HG03342 (cell line): ENCODE data around the gene FHIT.

ENCODE experiments used
- ATAC-seq: cut with Tn5 transposase; IDR thresholded peaks from one replicate; pipeline ENCODE4 v1.9.1; 2021; ENCODE audit warnings: mild to moderate bottlenecking, moderate library complexity; ENCODE audit not compliant: unreplicated experiment

Gene FHIT

GRCh38 chr3:60779637-60780036 lies 471.6 kb downstream of the FHIT start:
- ATAC-seq: no peak

DNA sequence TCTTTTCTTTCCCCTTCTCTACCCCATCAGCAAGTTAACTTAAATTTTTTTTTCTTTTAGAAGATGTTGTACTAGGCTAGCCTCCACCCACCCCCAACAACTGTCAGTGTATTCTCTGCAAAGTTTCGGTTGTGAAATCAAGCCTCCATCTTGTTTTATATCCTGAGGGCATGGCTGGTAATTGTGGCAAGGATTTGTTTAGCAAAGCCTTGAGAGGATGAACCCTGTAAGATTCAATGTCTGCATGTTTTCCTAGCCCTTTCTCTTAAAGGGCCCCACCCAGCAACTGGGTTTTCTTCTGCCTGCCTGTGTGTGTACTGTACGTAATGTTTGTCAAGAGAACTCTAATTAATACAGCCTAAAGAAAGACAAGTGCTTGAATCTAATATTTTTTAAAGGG lies 475.3 kb downstream of the FHIT start:
- no peak for ATAC-seq

DNA sequence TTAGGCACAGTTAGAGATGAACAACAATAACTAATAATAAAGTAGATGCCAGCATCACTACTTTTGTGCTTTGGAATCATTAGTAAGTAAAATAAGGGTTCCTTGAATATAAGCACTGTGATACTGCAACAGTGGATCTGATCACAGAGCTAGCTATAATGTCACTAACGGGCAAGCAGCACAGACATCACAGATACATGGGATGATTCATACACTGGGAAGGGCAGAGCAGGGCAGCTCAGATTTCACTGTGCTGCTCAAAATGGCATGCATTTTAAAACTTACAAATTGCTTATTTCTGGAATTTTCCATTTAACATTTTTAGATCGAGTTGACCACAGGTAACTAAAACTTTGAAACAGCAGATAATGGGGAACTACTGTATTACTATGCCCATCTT lies 476.6 kb downstream of the FHIT start:
- ATAC-seq: no peak

GRCh38 chr3:60772584-60772983 lies 478.7 kb downstream of the FHIT start:
- ATAC-seq: no peak

- no peak for ATAC-seq
Observed at GRCh38 chr3:60771766-60772165, 479.5 kb downstream of the FHIT start.

DNA sequence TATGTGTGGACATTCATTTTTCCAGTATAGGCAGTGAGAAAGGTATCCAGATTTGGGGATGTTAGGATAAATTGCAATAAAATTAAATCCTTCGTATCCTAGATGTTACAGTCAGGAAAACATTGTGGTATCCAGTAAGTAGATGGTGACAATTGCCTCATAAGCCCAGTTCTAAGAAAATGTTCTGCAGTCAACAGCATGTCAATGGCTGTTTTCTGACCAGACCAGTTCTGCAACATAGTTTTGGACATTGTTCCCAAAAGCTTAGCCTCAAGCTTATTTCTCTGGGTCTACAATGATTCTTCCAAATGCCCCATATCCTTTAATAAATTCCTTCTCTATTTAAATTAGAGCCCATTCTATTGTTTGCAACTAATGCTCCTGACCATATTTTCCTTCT lies 480.7 kb downstream of the FHIT start:
- ATAC-seq: no peak

GRCh38 chr3:60767536-60767935 lies 483.7 kb downstream of the FHIT start:
- no peak for ATAC-seq

DNA sequence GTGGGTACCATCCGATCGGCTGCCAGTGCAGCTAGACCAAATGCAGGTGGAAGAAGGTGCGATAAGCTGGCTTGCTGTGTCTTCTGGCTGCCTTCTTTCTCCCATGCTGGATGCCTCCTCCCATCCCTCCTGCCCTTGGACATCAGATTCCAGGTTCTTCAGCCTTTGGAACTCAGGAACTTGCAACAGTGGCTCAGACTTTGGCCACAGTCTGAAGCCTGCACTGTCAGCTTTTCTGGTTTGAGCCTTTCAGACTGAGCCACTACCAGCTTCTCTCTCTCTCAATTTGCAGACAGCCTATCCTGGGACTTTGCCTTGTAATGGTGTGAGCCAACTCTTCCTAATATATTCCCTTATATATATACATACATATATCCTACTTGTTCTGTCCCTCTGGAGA lies 485.5 kb downstream of the FHIT start:
- no peak for ATAC-seq

DNA sequence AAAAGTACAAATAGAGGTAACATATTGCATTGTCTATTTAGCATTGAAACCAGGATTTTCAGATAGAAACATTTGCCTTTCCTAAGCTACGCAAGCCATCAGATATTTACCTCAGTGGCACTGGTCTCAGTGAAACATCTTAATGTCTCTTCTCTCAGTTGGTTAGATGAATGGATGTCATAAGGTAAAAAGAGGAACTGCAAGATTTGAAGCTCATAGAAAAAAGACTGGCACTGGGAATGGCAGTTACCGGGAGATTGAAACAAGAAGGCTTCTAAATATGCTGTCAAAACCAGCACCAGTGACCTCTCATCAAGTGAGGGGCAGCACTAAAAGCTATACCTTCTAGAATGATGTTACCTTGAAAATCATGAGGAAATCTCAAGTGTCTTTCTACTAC lies 486.4 kb downstream of the FHIT start:
- no peak for ATAC-seq

DNA sequence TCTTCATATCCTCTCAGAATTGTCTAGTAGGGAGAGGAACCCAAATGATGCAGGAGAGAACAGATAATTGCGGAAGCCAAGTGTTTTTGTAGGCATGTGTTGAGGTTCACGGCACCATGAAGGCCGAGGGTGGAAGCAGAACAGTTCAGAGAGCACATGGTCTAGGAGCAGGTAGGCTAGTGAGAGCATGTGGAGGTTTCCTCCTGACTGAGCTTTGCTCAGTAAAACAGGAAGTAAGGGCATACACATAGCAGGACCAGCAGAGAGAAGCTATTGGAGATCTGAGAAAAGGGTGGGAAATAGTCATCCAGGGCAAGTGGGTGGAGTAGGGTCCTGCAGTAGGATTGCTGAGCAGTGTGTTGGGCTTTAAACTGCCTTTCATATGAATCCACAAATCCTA lies 491.1 kb downstream of the FHIT start:
- no peak for ATAC-seq

DNA sequence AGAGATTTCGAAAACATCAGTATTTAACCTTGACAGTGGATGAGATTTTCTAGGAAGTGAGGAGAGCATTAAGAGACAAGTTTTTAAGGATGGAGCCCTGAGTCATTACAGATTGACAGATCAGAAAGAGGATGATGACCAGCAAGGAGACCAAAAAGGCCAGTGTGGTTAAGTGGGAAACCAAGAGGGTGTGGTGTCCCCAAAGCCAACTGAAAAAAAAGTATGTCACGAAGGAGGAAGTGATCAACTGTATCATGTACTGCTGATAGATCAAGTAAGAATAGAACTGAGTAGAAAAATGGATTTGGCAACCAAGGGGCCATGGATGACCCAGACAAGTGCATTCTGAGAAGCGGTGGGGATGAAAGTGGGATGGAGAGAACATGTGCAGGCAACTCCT lies 491.8 kb downstream of the FHIT start:
- ATAC-seq: no peak

GRCh38 chr3:60758831-60759230 lies 492.4 kb downstream of the FHIT start:
- no peak for ATAC-seq

GRCh38 chr3:60758171-60758570 lies 493.1 kb downstream of the FHIT start:
- ATAC-seq: no peak

GRCh38 chr3:60757724-60758123 lies 493.5 kb downstream of the FHIT start:
- ATAC-seq: no peak

DNA sequence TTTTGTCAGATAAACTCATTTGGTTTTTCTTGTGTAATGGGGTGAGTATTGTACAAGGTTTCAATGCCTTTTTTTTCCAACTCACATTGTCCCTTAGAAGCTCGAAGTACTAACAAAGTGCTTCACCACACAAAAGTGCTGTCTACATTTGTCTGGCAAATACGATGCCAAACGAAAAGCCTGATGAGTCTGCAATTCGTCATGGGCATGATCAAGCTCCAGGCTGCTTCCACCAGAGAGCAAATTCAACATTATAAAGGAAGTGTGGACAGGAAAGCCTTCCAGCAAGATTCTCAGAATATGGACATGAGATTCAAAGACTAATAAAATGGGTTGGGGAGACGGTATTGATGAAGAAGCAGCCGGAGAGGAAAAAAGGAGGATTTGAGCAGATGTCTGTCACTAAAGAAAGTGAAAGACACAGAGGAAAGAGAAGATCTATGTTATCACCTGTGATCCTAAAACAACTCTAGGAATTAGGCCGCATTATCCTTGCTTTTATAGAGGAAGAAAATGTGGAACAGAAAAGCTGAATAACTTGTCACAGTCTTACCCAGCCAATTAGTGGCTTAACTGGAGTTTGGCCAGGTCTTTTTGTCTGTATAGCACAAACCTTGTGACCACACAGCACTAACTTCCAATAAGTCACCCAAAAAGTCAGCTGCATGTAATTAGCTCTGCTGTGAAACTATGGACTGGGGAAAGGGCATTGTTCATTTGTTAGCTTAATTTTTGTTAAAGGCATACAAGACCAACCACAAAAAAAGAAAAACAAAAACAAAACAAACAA lies 494.8 kb downstream of the FHIT start:
- ATAC-seq: no peak

DNA sequence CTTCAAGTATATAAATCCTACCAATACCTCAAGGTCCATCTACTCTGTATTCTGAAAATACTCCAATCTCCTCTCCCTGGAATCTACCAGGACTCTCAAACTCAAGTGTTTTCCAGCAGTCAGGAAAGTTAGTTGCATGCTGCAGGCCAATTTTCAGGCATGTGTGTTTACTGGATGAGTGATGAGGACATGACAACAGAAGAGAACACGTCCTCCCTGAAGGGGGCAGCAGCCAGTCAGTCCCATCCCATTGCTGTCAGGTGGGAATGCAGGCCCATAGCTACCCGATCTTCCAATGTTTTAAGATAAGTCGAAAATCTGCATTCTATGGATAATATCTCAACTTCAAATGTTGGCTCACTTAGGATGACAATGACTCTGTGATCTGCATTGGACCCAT lies 496.2 kb downstream of the FHIT start:
- ATAC-seq: no peak

DNA sequence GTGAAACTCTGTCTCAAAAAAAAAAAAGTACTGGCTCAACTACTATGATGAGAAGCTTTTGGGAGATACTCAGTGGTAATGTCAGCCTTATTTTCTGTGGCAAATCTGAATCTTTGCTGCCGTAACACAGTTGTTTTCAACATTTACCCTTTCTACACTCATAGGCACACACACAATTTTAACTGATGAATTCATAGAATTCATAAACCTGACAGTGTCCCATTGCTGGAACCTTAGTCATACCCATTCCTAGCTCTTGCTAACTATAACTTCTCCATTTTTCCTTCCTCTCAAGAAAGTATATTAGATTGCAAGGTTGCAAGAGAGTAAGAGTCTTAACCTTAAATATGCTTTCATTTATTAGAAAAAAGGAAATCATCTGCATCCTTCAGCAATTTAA lies 496.6 kb downstream of the FHIT start:
- ATAC-seq: no peak

DNA sequence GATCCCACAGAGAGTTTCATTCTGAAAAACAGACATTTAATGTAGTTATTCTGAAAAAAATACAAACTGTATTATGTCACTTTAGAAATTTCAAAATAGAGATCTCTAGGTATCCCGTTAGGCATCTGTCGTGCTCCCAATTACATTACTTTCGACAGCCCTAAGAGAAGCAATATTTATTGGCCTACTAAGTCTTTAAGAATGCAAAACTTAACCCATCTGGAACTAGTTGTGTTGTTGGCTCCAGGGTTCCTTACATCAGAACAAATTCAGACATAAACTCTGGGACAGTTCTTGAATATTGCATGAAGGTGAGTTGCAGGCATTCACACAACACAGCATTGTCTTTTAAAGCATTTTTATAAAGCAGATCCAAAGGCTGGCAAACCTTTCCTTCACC lies 498.4 kb downstream of the FHIT start:
- ATAC-seq: no peak

- ATAC-seq: no peak
Observed at GRCh38 chr3:60746695-60747416, 504.4 kb downstream of the FHIT start.

- no peak for ATAC-seq
Observed at GRCh38 chr3:60746043-60746638, 505.1 kb downstream of the FHIT start.

- ATAC-seq: no peak
Observed at GRCh38 chr3:60743631-60744164, 507.6 kb downstream of the FHIT start.

DNA sequence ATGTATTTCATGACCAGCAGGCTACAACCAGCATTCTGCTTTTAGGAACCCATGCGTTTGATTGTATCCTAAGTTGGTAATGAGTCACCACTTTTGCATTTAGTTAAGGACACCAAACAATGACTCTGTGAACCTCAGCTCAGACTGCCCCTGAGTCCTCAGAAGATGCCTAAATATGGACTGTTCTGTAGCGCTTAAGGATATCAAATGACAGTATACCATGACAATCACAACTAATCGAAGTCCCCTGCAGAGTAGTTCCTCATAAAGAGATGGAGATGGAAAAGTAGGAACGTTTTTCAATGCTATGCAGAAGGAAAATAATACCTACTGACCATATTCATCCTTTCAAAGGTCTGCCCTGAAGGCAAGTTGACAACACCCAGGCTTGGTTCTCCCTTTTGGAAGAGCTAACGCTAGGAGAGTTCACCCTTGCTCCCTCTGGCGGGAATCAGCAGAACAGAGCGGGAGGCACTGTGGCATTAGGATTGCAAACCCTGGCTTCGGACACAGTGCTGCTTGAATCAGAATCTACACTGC lies 508.6 kb downstream of the FHIT start:
- ATAC-seq: no peak
